B cell (primary cell): ENCODE results near the gene TREH. TPM values are rescaled to one million over a fixed set of nuclear protein-coding genes. Genes with fewer than 3 reads are reported as not detected.

ENCODE experiments used
- ATAC-seq: fragments of 200-7000 bp; cut with Tn5 transposase; one replicate; pipeline ENCODE4 v1.10.0; 2021; ENCODE audit warnings: low read depth, mild to moderate bottlenecking, moderate number of reproducible peaks, moderate library complexity
- CTCF ChIA-PET: fragments of 350-600 bp; sonication (Branson Sonifier 250); formaldehyde crosslinking; loops from one replicate; lab custom pipeline; 2021; ENCODE audit warnings: antibody characterized with exemption, inconsistent platforms; lab: Charles Lee
- POLR2A ChIA-PET: fragments of 350-600 bp; sonication (Branson Sonifier 250); formaldehyde crosslinking; loops from one replicate; lab custom pipeline; 2021; ENCODE audit warnings: antibody characterized with exemption; lab: Charles Lee
- DNase-seq: peaks from one replicate; pipeline ENCODE4 v3.0.0; 2013
- H2AFZ ChIP-seq: 2 replicates; pipeline ENCODE4 v1.6.1; 2012; ENCODE audit warnings: mild to moderate bottlenecking, low read depth, low read length; ENCODE audit not compliant: insufficient read depth, poor library complexity, severe bottlenecking
- H3K27ac ChIP-seq, 2 donors: 1 replicate in 1 of 2; 2 replicates in 1 of 2; pipeline ENCODE4 v1.5.1; 2012 to 2013; ENCODE audit warnings: low read length in 2 of 2, mild to moderate bottlenecking in 2 of 2, moderate library complexity in 1 of 2
- H3K27me3 ChIP-seq, 4 experiments: fragments of 200-600 bp in 1 of 4; sonication (generic) in 1 of 4; replicated peaks in 1 of 4; 1 replicate in 2 of 4; 2 replicates in 2 of 4; pipeline versions ENCODE4 v1.6.1 to v1.7.0; 2013 to 2016; ENCODE audit warnings: low read length in 3 of 4, mild to moderate bottlenecking in 2 of 4, mixed read lengths in 1 of 4, moderate library complexity in 1 of 4; ENCODE audit not compliant: insufficient read depth in 4 of 4, control insufficient read depth in 3 of 4; ENCODE audit errors: control extremely low read depth in 1 of 4
- H3K36me3 ChIP-seq, 2 experiments: replicated peaks in 1 of 2; 1 replicate in 1 of 2; 2 replicates in 1 of 2; pipeline versions ENCODE4 v1.6.1 to v1.7.1; 2013; ENCODE audit warnings: low read length in 1 of 2; ENCODE audit not compliant: insufficient read depth in 2 of 2, control insufficient read depth in 1 of 2; ENCODE audit errors: control extremely low read depth in 1 of 2, extremely low read depth in 1 of 2
- H3K4me1 ChIP-seq, 2 donors: fragments of 200-600 bp in 1 of 2; sonication (generic) in 1 of 2; 1 replicate in 1 of 2; 2 replicates in 1 of 2; pipeline versions ENCODE4 v1.5.1 to v1.6.1; 2013 to 2017; ENCODE audit warnings: low read length in 2 of 2; ENCODE audit not compliant: control insufficient read depth in 2 of 2, insufficient read depth in 2 of 2
- H3K4me2 ChIP-seq: replicated peaks from 2 replicates; pipeline ENCODE3; 2012; ENCODE audit warnings: mild to moderate bottlenecking, low read depth, low read length; ENCODE audit not compliant: poor library complexity, severe bottlenecking
- H3K4me3 ChIP-seq, 5 experiments: fragments of 200-600 bp in 1 of 5; sonication (generic) in 1 of 5; 1 replicate in 3 of 5; 2 replicates in 2 of 5; pipeline versions ENCODE4 v1.5.1 to v1.7.0; 2011 to 2016; ENCODE audit warnings: low read length in 4 of 5, mild to moderate bottlenecking in 4 of 5, low read depth in 2 of 5, control low read depth in 1 of 5, moderate library complexity in 1 of 5; ENCODE audit not compliant: insufficient read depth in 1 of 5; ENCODE audit errors: control extremely low read depth in 1 of 5, extremely low read depth in 1 of 5
- H3K79me2 ChIP-seq: fragments of 200-600 bp; sonication (generic); one replicate; pipeline ENCODE4 v1.6.0; 2016; ENCODE audit warnings: low read length; ENCODE audit not compliant: control insufficient read depth, insufficient read depth
- H3K9ac ChIP-seq: fragments of 200-600 bp; sonication (generic); 2 replicates; pipeline ENCODE4 v1.6.1; 2017; ENCODE audit warnings: mild to moderate bottlenecking, low read length, moderate library complexity
- H3K9me3 ChIP-seq, 3 donors: one replicate each; pipeline versions ENCODE4 v1.6.1 to v1.7.1; 2013; ENCODE audit warnings: low read length in 2 of 3; ENCODE audit not compliant: control insufficient read depth in 2 of 3, insufficient read depth in 1 of 3; ENCODE audit errors: control extremely low read depth in 1 of 3
- H4K20me1 ChIP-seq: 2 replicates; pipeline ENCODE4 v1.6.0; 2012; ENCODE audit warnings: mild to moderate bottlenecking, low read length; ENCODE audit not compliant: insufficient read depth, control insufficient read depth, poor library complexity, severe bottlenecking
- H3K27ac Mint-ChIP-seq: one replicate; pipeline ENCODE4 v1.8.0; 2021; ENCODE audit warnings: mixed read lengths
- H3K27me3 Mint-ChIP-seq: one replicate; pipeline ENCODE4 v1.8.0; 2021; ENCODE audit warnings: mixed read lengths
- H3K4me1 Mint-ChIP-seq: one replicate; pipeline ENCODE4 v1.8.0; 2021; ENCODE audit warnings: mixed read lengths
- H3K4me3 Mint-ChIP-seq: one replicate; pipeline ENCODE4 v1.8.0; 2021; ENCODE audit warnings: mixed read lengths
- H3K9me3 Mint-ChIP-seq: one replicate; pipeline ENCODE4 v1.8.0; 2022; ENCODE audit warnings: mixed read lengths; ENCODE audit not compliant: insufficient read depth
- CTCF ChIP-seq: fragments of 200-600 bp; IDR thresholded peaks from one replicate; pipeline ENCODE4 v1.8.0; 2022; ENCODE audit warnings: antibody characterized with exemption, mild to moderate bottlenecking
- EZH2 ChIP-seq: IDR thresholded peaks from 2 replicates; pipeline ENCODE4 v1.6.1; 2012; ENCODE audit warnings: borderline replicate concordance, low read depth, mild to moderate bottlenecking, moderate library complexity, low read length; ENCODE audit not compliant: insufficient read depth, poor library complexity, severe bottlenecking
- WGBS: methylation state at CpG from one replicate; pipeline ENCODE4 v1.1.5; 2013; ENCODE audit warnings: missing lambda C conversion rate; ENCODE audit not compliant: insufficient coverage; 5-methylcytosine and 5-hydroxymethylcytosine counted together
- intact Hi-C: fragments of 100-400 bp; cut with micrococcal nuclease; formaldehyde crosslinking; loops from one replicate; pipeline ENCODE4 v1.10.0; 2022
- polyA plus RNA-seq: library from polyadenylated mRNA; depleted of rRNA; stranded (reverse); fragments of >200 nt; gene quantifications from 2 replicates; pipeline ENCODE4 v1.2.3, GENCODE V29; 2012
- total RNA-seq, 2 donors: library from RNA; stranded (reverse); fragments of 120-200 nt in 1 of 2; gene quantifications; 1 replicate in 1 of 2; 2 replicates in 1 of 2; pipeline versions ENCODE4 v1.2.3 to v1.2.4, GENCODE V29; 2013 to 2022

Gene TREH
- total and polyA plus RNA-seq, 2 donors (not counting 1 experiment from before 2014, with no cell fraction given) = not detected

GRCh38 chr11:118640332-118641154, 38.9 kb downstream of the TREH start:
- POLR2A ChIA-PET = no interaction called here
- H3K9me3 Mint-ChIP-seq = no peaks in the 10 kb centered on the region
- no peaks in the 10 kb centered on the region for H3K4me1 Mint-ChIP-seq

More at GRCh38 chr11:118640332-118641154, 38.9 kb downstream of the TREH start:
- TF ChIP-seq EZH2 = no peak
- no peak for TF ChIP-seq CTCF
- Histone ChIP-seq H3K36me3 (no peaks in the 10 kb centered on the region), H3K27ac (no peak overlapping the region), H3K27me3 (no peaks in the 10 kb centered on the region), H3K4me3 (no peak overlapping the region), H3K9me3 (no peaks in the 10 kb centered on the region), H3K4me1 (no peaks in the 10 kb centered on the region), H3K79me2 (no peaks in the 10 kb centered on the region), H4K20me1 (no peaks in the 10 kb centered on the region), H3K9ac (no peak overlapping the region), H3K4me2 (no peak overlapping the region), H2AFZ (no peak overlapping the region)
- WGBS = 89% methylated on average over 5 of the region's 5 CpGs
- DNase-seq (no peak), ATAC-seq (no peak)
- Mint-ChIP-seq H3K27ac (no peak overlapping the region), H3K27me3 (peaks cover 3% of the 10 kb centered on the region), H3K4me3 (no peak overlapping the region)
- CTCF ChIA-PET = no interaction called here
- intact Hi-C loops = no loop called here
